ENCODE results near the gene CYP24A1. TPM values are rescaled to one million over a fixed set of nuclear protein-coding genes. Genes with fewer than 3 reads are reported as not detected.
"Not testable (repeated sequence)": the region's sequence is repeated elsewhere in the genome, so short reads cannot be mapped to it uniquely, and the experiment has no call there.

Gene CYP24A1
- total RNA-seq, 1 experiment from 2014 or later = 0.95 TPM

DNA sequence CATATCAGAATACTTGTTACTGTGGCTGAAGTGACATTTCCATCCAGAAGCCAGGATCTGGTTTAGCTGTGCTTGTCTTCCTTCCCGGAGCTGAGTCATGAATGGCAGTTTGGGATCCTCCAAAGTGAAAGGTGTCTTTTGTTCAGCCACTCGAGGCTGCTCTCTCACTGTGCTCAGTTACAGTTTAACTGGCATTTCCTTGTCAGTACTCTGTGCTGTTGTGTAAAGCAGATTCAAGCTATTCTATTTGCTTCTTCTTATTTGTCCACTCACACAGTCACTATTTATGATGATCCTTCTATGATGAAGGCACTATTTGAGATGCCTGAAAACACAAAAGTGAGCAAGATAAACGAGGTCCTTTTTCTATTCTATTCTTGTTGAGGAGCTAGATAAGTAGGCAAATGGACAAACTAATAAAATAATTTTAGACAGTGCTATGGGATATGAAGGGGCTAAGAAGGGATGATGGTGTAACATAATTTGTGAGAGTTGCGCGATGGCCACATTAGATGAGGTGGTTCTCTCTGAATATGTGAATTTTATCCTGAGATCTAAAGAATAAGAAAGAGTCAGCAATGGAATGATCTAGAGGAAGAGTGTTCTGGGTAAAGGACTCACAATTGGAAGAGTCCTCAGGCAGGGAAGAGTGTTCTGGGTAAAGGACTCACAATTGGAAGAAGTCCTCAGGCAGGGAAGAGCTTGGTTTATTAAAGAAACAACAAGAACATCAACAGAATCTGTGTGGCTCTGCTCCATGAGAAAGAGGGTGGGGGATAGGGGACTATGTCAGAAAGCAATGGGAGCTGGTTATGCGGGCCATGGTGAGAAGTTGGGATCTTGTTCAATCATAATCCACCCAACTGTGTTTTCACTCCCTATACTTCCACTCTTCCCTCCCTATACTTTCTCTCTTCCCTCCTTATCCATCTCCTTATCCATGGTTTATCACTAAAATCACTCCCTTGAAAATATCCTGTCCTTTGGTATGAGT, 40.1 kb downstream of the CYP24A1 start:
- DNase-seq (ENCODE audit: low spot score) = peak; percentile 16

- DNase-seq (ENCODE audit: low spot score) = peak; percentile 94
Observed at GRCh38 chr20:54132612-54133433, 41.0 kb downstream of the CYP24A1 start.

DNA sequence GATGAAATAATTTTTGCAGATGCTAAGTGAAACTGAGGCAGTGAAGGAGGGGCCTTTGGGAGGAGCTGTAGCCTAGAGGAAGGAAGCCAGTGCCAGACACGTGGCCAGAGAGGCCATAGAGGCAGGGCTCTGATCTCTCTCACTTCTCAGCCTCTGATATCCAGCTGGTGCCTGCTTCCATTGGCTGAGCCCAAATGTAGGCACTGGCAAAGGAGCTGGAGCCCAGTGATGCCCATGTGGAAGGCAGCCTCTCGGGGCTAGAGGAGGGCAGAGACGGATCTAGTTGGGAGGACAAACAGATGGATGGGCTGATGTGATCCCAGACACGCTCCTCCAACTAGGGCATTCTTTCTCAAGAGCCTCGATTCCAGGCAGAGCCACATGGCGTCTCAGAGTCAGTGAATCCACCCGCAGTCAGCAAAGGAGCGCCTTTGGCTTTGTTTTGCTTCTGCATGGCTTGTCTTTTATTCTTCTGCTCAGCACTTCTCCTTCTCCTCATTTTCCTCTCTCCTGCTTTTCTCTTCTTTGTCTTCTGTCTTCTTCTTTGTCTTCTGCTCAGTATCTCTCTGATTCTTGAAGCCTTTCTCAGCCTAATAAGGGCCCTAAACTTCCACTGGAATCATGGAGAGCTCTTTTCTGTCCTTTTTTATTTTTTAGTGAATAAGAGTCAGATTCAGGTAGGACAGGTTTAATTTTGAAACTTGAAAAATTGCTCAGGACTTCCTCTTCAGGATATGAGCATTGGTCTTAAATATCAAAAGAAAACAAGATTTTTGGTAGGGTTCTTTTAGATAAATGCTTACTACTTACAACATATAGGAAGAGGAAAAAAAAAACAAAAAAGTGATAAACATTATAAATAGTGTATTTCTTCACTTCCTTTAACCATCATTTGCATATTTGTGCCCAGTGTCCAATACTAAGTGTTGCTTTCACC, 41.8 kb downstream of the CYP24A1 start:
- no peak for DNase-seq (ENCODE audit: low spot score)

DNA sequence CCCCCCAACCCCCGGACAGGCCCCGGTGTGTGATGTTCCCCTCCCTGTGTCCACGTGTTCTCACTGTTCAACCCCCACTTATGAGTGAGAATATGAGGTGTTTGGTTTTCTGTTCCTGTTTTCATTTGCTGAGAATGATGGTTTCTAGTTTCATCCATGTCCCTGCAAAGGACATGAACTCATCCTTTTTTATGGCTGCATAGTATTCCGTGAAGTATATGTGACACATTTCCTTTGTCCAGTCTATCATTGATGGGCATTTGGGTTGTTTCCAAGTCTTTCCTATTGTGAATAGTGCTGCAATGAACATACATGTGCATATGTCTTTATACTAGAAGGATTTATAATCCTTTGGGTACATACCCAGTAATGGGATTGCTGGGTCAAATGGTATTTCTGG, 42.7 kb downstream of the CYP24A1 start:
- not testable (repeated sequence) for DNase-seq (ENCODE audit: low spot score)

DNA sequence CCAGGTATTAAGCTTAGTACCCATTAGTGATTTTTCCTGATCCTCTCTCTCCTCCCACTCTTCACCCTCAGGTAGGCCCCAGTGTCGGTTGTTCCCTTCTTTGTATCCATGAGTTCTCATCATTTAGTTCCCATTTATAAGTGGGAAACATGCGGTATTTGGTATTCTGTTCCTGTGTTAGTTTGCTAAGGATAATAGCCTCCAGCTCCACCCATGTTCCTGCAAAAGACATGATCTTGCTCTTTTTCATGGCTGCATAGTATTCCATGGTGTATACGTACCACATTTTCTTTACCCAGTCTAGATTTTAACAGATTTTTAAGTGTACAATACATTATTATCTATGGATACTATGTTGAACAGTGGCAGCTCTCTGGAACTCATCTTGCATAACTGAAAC, 44.4 kb downstream of the CYP24A1 start:
- no peak for DNase-seq (ENCODE audit: low spot score)

GRCh38 chr20:54127855-54128574, 45.8 kb downstream of the CYP24A1 start:
- no peak for DNase-seq (ENCODE audit: low spot score)

DNA sequence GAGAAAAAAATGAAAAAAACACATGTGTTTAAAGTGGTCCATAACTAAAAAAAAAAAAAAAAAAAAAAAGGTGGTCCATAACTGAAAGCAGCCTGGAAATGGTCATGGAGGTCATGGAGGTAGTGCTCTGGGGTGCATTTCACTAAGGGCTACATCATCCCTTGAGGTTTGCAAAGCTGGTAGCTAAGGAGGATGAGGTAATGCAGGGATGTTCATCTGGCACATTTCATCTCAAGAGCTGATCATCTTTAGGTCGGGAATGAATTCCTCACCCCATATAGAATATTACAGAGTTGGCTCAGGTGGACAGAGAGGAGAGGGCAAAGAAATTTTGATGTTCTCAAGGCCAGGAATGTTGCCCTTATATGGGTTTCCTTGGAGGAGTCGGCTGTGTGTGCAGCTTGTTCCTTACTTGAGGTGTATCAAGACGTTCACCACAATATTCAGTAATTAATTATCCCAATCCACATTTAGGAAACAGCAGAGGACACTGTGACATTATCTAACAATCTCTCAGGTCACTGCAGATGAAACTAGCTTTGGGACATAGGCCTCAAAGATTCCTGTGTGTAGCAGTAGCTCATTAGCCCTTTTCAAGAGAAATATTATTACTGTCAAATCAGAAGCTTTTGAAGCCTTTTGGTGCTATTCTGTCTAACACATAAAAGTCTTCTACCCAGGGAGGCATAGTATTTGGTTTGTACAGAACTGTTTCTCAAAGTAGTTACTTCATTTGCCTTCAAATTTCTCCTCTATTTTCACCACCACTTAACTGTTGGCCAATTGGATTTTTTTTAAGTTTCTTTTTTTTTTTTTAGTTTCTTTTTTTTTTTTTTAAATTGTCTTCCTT, 46.8 kb downstream of the CYP24A1 start:
- no peak for DNase-seq (ENCODE audit: low spot score)

- DNase-seq (ENCODE audit: low spot score) = not testable (repeated sequence)
Observed at GRCh38 chr20:54126328-54126727, 47.5 kb downstream of the CYP24A1 start.

- DNase-seq (ENCODE audit: low spot score) = peak; percentile 88
Observed at GRCh38 chr20:54123587-54124180, 50.1 kb downstream of the CYP24A1 start.

GRCh38 chr20:54122681-54123586, 50.9 kb downstream of the CYP24A1 start:
- no peak for DNase-seq (ENCODE audit: low spot score)

GRCh38 chr20:54122189-54122588, 51.6 kb downstream of the CYP24A1 start:
- no peak for DNase-seq (ENCODE audit: low spot score)

GRCh38 chr20:54119744-54120143, 54.0 kb downstream of the CYP24A1 start:
- no peak for DNase-seq (ENCODE audit: low spot score)

- no peak for DNase-seq (ENCODE audit: low spot score)
Observed at GRCh38 chr20:54118220-54119001, 55.4 kb downstream of the CYP24A1 start.

DNA sequence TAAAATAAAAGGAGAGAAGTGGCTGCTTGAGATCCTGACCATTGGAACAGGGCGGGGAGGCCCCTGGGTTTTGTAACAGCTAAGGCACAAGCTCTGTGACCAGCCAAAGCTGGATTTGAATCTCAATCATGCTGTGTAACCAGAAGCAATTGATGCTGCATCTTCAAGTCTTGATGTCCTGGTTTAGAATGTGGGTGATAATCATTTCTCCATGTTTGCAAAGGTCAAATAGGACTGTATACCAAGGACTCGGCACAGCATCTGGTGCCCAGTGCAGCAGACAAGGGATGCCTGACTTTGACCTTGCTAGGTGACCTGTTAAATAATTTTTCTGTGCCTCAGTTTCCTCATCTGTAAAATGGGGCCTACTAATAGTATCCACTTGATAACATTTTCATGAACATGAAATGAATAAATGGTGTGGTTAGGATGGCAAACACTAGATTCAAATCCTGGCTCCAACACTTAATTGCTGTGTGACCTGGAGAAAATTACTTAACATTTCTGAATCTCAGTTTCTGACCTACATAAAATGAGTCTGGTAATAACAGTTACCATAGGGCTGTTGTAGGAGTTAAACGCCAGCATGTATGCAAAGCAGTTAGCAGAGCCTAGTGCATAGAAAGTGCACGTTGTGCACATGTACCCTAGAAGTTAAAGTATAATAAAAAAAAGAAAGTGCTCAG, 57.1 kb downstream of the CYP24A1 start:
- DNase-seq (ENCODE audit: low spot score) = no peak

DNA sequence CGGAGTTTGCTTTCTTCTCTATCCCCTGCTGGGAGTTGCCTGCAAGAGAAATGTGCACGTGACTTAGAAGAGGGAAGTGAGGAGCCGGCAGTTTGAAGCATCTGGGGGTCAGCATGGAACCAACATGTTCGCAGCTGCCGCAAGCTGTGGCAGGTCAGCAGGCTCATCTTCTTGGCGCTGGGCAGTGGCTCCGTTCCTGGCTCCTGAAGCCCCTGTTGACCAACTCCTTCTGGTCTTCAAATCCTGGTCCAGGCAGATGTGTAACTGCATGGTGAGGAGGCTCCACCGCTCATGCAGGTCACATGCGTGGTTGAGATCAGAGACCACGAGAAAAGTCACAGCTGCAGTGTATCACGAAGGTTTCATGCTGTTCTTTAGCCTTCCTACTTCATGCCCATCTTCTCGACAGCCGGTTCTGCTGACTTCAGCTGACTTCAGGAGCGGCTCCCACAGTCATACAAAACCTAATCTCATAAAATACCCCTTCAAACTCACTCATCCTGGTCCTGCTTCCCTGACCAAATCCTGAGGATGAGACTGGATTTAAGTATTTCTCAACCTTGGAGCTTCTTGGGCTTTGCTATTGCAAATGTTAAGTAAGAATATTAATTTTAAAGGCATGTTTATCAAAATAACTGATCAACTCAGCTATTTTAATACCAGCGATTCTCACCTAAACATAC, 58.5 kb downstream of the CYP24A1 start:
- no peak for DNase-seq (ENCODE audit: low spot score)

- no peak for DNase-seq (ENCODE audit: low spot score)
Observed at GRCh38 chr20:54114109-54114508, 59.7 kb downstream of the CYP24A1 start.
